Bladder microvascular endothelial cell (primary cell): ENCODE results near the gene EMP2. TPM values are rescaled to one million over a fixed set of nuclear protein-coding genes. Genes with fewer than 3 reads are reported as not detected.

ENCODE experiments used
- total RNA-seq: library from RNA; depleted of rRNA; stranded (reverse); fragments of >200 nt; gene quantifications from 2 replicates; pipeline ENCODE4 v1.2.3, GENCODE V29; 2014

Gene EMP2
- total RNA-seq: 25.9 and 37.4 TPM in 2 replicates

DNA sequence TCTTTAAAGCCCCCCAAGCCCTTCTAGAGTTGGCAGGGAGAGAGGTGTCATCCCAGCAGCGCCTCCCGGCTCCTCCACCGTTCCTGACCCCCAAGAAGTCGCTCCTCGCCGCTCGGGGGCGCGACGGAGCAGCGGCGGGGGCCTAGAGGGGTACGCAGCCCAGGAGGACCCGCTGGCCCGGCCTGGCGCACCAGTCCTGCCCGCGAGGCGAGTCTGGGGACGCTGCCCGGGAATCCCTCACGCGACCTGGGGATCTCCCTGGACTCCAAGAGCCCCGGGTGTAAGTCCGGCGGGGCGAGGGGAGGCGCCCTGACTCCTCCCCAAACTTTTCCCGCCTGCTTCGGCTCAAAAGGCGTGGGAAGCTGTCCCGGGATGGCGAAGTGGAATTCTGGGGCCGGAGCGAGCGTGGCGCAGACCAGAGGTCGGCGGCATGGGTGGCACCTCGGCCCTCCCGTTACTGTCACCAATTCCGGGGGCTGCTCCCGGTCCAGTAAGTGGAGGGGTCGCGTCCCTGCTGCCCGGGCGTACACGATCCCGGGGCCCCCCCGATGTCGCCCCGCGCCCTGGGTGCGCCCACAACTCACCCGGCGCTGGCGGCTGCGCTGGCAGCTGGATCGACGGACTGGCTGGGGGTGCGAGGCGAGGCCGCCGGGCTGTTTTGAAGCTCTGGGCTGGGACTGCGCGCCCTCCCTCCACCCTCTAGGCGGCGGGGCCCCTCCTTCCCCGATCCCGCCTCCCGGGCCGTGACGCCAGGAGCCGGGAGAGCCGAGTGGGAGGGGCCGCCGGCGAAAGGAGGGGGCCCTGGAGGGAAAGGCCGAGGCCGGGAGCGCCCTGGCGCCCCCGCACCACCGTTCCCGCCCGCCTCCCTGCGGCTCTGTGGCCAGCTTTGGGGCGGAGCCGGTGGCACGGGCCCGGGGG is at the start of gene EMP2:
Gene EMP2, minus strand, starts transcription at position 634 of the 918 bp plus-strand sequence. CDS start 32,981 bp downstream, outside the sequence.

Other genes starting within 250 kb of the EMP2 start
- gene ATF7IP2, start 194.5 kb downstream of the EMP2 start, total RNA-seq: 5.8 and 10.7 TPM in 2 replicates
- not detected in 2 replicates for gene TEKT5, start 114.3 kb upstream of the EMP2 start, total RNA-seq
- 24.7 and 25.6 TPM in 2 replicates for gene NUBP1, start 163.2 kb upstream of the EMP2 start, total RNA-seq
- gene TVP23A, start 238.2 kb upstream of the EMP2 start, total RNA-seq: not detected in 2 replicates